GM19023 (cell line): ENCODE results near the gene APOC3.
A peak's percentile ranks its signal among the peaks of the same experiment; 100 is the strongest.

Experiments used
- ATAC-seq: cut with Tn5 transposase; IDR thresholded peaks from one replicate; pipeline ENCODE4 v1.9.1; 2021; ENCODE audit warnings: mild to moderate bottlenecking, moderate library complexity; ENCODE audit not compliant: unreplicated experiment

Gene APOC3

DNA sequence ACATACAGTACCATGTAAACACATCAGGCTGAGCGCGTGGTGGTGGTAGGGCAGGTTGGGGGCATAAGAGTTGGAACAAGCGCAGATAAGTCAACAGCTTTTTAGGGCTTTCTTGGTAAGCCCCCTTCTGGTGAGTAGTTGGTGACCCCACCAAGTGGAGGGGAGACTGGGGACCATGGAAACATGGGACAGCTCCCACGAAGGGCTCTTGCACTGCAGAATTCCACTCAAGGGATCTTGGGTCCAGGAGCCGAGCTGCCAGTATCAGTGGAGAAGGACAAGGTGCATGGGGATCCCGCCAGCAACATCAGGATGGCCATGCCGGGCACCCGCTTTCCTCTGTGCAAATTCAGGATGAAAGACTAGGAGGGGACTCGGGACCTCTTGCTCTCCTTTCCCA lies 14.0 kb downstream of the APOC3 start:
- no peak for ATAC-seq

DNA sequence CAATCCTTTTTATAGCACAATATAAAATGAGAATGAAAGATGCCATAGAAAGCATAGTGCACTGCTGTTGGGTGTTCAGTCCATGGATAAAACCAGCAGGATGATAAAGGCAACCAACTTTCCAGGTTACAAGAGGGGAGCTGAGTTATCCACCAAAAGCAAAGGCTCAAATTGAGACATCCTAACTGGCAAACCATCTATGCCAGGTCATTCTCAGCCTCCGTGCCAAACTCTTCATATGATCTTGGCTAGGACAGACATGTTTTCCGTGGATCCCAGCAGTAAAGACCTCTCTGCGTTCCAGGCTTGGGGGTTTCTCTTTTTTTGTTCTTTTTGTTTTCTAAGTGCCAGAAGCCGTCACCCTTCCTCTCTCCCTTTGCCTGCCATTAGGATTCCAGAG lies 15.0 kb downstream of the APOC3 start:
- no peak for ATAC-seq

DNA sequence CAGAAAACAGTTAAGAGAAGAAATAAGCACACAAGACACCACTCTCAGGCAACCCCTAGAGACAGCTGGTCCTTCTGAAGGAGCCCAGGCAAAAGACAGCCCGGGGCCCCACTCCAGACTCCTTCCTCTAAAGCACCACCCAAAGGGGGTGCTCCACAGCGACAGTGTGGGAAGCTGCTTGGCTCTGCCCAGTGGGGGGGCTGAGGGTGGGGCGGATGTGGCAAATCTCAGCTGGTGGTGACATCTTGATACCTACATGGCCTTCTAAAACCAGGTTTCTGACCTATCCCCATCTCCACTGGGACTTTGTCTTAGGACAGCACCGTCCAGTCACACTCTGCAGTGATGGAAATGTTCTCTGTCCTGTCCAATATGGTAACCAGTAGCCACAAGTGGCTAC lies 17.9 kb downstream of the APOC3 start:
- ATAC-seq: no peak

DNA sequence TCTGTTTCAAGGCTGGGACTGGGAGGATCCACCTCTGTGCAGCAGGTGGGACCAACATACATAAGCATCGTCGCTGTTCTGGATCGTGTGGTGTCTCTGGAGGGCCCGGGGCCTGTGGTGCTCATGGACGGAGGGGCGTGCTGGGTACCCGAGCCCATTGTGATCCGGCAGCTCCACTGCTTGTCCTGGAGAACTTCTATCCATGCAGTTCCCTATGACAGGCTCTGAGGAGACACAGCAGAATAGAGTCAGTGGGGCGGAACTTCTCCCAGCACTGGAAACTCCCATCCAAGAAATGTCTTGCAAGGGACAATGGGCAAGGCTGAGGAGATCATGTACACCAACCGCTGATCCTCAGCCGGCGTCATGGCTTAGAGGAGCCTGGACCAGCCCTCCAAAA lies 19.4 kb downstream of the APOC3 start:
- ATAC-seq: no peak

- ATAC-seq: no peak
These were observed 19.8 kb downstream of the APOC3 start for GRCh38 chr11:116849486-116849885.

- no peak for ATAC-seq
These were observed 21.9 kb downstream of the APOC3 start for GRCh38 chr11:116851626-116852025.

DNA sequence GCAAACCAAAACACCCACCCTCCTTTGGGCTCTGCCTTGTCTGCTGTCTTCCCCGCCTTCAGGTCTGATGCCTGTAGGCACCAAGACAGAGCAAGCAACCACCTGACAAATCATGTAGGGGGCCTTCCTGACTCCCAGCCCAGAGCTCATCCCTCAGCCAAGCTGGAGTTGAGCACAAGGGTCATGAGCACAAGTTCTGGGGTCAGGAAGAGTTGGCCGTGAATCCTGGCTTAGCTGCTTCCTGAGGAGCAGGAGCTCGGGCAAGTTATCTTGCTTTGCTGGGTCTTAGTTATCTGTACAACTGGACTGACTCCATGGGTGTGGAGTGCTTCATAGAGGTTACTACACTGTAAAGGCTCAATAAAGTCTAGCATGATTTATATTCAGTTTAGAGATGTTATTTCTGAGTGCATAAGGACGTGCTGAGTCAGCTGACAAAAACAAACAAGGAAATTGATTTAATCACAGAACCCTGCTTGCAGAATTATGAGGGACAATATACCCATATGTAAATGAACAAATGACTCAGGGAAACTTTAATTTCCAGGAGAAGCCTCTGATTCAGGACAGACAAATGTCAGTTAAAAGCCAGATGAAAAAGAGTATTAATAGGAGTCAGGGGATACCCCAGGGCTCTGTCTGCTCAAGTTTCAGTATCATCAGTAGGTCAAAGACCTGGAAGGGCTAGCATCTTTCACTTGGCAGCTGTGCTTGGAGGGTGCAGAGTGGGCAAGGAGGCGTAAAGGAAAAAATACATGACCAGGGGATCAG lies 22.7 kb downstream of the APOC3 start:
- ATAC-seq: no peak

- ATAC-seq: peak; percentile 95
These were observed 23.9 kb downstream of the APOC3 start for GRCh38 chr11:116853461-116854073.

GRCh38 chr11:116855413-116855812 lies 25.7 kb downstream of the APOC3 start:
- ATAC-seq: no peak

DNA sequence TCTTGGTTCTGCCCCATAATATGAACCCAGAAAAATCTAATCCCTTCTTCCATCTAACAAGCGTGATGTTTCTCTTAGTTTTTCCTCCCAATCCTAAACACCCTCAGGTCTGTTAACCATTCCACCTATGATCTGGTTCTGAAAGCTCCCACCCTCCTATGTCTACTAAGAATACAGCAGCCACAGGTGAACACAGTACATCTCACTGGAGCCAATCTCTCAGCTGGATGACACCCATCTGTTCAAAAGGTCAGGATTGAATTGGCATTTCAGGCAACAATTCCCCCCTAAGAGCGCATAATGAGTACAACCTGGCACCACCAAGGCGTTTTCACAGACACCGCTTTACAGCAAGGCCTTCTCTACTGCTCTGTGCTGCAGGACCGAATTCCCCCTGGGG lies 26.7 kb downstream of the APOC3 start:
- ATAC-seq: no peak

GRCh38 chr11:116857316-116857715 lies 27.6 kb downstream of the APOC3 start:
- no peak for ATAC-seq

- no peak for ATAC-seq
These were observed 28.2 kb downstream of the APOC3 start for GRCh38 chr11:116857936-116858335.

- no peak for ATAC-seq
These were observed 29.5 kb downstream of the APOC3 start for GRCh38 chr11:116859175-116859574.

DNA sequence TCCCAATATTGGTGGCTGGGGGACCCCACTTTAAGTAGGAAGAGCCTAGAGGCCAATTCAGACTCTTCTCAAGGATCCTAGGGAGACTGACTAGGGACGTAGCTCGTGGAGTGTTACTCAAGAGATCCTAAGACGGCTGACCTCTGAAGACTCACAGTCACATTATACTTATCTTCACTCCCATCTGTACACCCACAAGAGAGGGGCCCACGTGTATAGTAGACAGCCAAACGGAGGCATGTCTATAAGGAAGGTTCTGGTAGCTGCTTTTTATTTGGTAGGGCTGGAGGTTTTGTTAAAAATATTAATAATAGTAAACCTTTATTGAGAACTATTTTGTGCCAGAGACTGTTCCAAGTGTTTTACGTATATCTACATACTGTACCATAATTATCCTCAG lies 30.6 kb downstream of the APOC3 start:
- ATAC-seq: no peak

DNA sequence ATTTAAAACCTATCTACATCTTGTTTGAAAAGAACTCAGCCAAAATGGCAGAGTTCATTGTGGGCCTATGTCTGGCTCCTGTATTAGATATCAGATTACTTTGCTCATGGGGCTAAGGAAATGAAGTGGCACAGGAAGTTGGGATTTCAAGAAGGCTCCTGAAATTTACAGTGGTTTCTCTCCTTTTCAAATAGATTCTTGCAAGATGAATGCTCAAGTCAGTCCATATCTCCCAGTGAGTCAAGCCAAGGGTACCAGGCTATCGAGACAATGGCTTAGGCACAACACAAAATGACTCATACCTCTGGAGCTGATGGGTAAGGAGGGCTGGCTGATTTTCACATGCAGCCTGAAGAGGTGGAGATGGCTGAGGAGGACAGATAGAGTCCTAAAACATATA lies 31.8 kb downstream of the APOC3 start:
- no peak for ATAC-seq

DNA sequence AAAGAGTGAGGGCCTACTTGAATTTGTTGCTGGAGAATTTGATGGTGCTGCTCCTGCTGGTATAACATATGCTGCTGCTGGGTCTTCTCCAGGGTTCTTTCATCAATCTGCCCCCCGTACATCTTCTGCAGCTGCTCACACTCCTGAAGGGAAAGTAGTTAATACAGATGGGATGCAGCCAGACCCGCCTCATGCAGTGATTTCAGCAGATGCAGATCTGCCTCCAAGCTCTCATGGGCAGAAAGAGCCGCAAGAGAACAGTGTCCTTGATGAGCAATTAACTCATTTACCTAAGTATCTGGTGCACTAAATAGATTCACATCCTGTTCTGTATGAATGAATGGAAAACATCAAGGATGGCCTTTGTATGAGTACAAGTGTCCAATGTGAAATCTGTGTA lies 32.5 kb downstream of the APOC3 start:
- ATAC-seq: no peak

GRCh38 chr11:116862951-116863350 lies 33.2 kb downstream of the APOC3 start:
- ATAC-seq: no peak

GRCh38 chr11:116864531-116864930 lies 34.8 kb downstream of the APOC3 start:
- ATAC-seq: no peak

DNA sequence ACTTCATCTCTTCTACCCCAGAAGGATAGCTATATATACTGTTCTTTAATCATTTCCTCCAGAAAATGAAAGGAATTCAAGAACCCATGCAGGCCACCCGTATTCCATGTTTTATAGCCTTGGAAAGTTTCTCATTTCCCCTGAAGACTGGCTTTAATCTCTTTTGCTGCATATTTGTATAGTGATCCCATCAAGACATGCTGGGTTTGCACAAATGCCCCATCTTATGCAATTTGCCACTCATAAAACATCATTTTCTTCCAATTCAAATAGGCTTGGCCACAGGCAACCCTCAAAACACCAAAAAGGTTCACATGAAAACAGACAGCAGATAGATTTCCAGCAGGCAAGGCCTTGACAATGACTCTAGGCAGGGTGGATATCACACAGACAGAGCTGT lies 36.0 kb downstream of the APOC3 start:
- no peak for ATAC-seq

GRCh38 chr11:116866804-116867455 lies 37.2 kb downstream of the APOC3 start:
- ATAC-seq: no peak

DNA sequence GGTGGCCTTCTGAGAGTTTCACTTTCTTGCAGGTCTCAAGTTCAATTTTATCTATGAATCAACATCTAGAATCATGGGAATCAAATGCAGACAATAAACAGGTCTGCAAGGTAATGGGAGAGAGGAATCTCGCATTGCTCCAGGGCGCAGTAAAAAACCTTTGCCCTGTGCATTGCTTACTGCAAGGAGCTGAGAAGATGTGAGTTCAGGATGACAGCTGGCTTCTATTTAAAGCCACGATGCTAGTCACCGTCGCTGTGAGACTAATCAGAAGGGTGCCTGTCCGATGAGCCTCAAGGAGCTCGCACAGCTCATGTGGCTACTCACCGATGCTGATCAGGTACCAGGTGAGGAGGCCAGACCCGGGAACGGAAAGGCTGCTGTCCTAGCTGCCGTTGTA lies 37.9 kb downstream of the APOC3 start:
- ATAC-seq: no peak

GRCh38 chr11:116868066-116868465 lies 38.4 kb downstream of the APOC3 start:
- no peak for ATAC-seq
